Measurements from ENCODE around the gene PLCB4. TPM values are rescaled to one million over a fixed set of nuclear protein-coding genes. Genes with fewer than 3 reads are reported as not detected.

Gene PLCB4
- total RNA-seq, 1 experiment from 2014 or later, result 10.1 TPM

- Histone ChIP-seq H2AK5ac (ENCODE audit: insufficient read length, low read length) (no peak overlapping the region), H3K27ac (ENCODE audit: insufficient read length, low read depth, low read length) (no peak overlapping the region), H2BK5ac (ENCODE audit: insufficient read length, low read length) (no peak overlapping the region), H3K14ac (ENCODE audit: insufficient read depth, low read length) (no peak overlapping the region), H3K79me1 (ENCODE audit: insufficient read depth, low read depth, low read length, poor library complexity, severe bottlenecking) (no peaks in the 10 kb centered on the region), H3T11ph (ENCODE audit: low read length) (no peak overlapping the region), H3K9me3 (ENCODE audit: control insufficient read depth, low read depth, low read length) (peaks cover 8% of the 10 kb centered on the region), H3K4ac (ENCODE audit: low read depth, low read length) (no peak overlapping the region), H4K5ac (ENCODE audit: insufficient read length, low read depth, low read length) (no peak overlapping the region), H3K79me2 (ENCODE audit: insufficient read depth, low read length) (no peaks in the 10 kb centered on the region), H2BK12ac (ENCODE audit: insufficient read length, low read depth, low read length) (no peak overlapping the region), H3K23ac (ENCODE audit: insufficient read length, low read depth, low read length) (no peak overlapping the region), H2AFZ (ENCODE audit: low read length) (no peak overlapping the region), H2BK120ac (ENCODE audit: low read depth, low read length, poor library complexity, severe bottlenecking) (no peak overlapping the region), H3K4me1 (ENCODE audit: insufficient read depth, low read length) (no peaks in the 10 kb centered on the region), H3K56ac (ENCODE audit: insufficient read length, low read depth, low read length) (no peak overlapping the region), H3K9ac (ENCODE audit: extremely low read depth, insufficient read length, low read length) (no peak overlapping the region), H3K18ac (ENCODE audit: insufficient read length, low read depth, low read length) (no peak overlapping the region), H4K8ac (replicated peaks; ENCODE audit: insufficient read length, low read depth, low read length) (no peak overlapping the region), H3K4me2 (ENCODE audit: insufficient read depth, insufficient read length, low read length) (no peak overlapping the region), H4K91ac (ENCODE audit: insufficient read length, low read depth, low read length) (no peak overlapping the region), H4K20me1 (ENCODE audit: control insufficient read depth, insufficient read depth, insufficient read length) (no peaks in the 10 kb centered on the region), H3K27me3 (ENCODE audit: insufficient read depth, low read length) (no peaks in the 10 kb centered on the region), H2BK15ac (ENCODE audit: low read depth, low read length) (no peak overlapping the region), H2BK20ac (ENCODE audit: low read depth, low read length, poor library complexity, severe bottlenecking) (no peak overlapping the region), H3K23me2 (ENCODE audit: insufficient read length, low read depth, low read length, poor library complexity, severe bottlenecking) (no peaks in the 10 kb centered on the region)
- 0 out of 4 replicates have a peak, but pooled peaks cover 0 to 2% of the 10 kb centered on the region in 2 experiments for H3K4me1 Mint-ChIP-seq
- WGBS (ENCODE audit: extremely low coverage, insufficient read length, low lambda C conversion rate), result no CpG with 5 or more reads among the region's 3 CpGs
- peaks cover 0 to 8% of the 10 kb centered on the region in 2 experiments; a peak in 3 of 5 replicates for H3K9me3 Mint-ChIP-seq
- no peak for TF ChIP-seq CTCF (conservative IDR thresholded peaks at IDR 0.05)
- peaks cover 0 to 1% (median 0%) of the 10 kb centered on the region in 3 experiments; a peak in 4 of 7 replicates for H3K36me3 Mint-ChIP-seq (ENCODE audit: insufficient read depth in 1 of 3, low read depth in 3 of 3)
- no peak overlapping the region for H3K27ac Mint-ChIP-seq
- no peak overlapping the region for H3K4me3 Mint-ChIP-seq
- no peaks in the 10 kb centered on the region for H3K27me3 Mint-ChIP-seq (ENCODE audit: low read depth)
- no peak for DNase-seq
These were observed 63.0 kb downstream of the PLCB4 start for GRCh38 chr20:9131841-9132240.
